ENCODE results near the gene CDKAL1. TPM values are rescaled to one million over a fixed set of nuclear protein-coding genes. Genes with fewer than 3 reads are reported as not detected.

Gene CDKAL1
- total RNA-seq, 1 donor = 20.0 TPM

- DNase-seq (ENCODE audit: low read depth) = no peak
- TF ChIP-seq CTCF (IDR thresholded peaks at IDR 0.05; ENCODE audit: insufficient read depth, low read length) = no peak
- H3K4me3 ChIP-seq (ENCODE audit: low read depth, low read length) = no peak overlapping the region
These were observed 568.4 kb downstream of the CDKAL1 start for GRCh38 chr6:21102624-21103023.

- no peak overlapping the region for H3K4me3 ChIP-seq (ENCODE audit: low read depth, low read length)
- TF ChIP-seq CTCF (IDR thresholded peaks at IDR 0.05; ENCODE audit: insufficient read depth, low read length) = no peak
- DNase-seq (ENCODE audit: low read depth) = no peak
These were observed 569.5 kb downstream of the CDKAL1 start for GRCh38 chr6:21103626-21104224.

- no peak overlapping the region for H3K4me3 ChIP-seq (ENCODE audit: low read depth, low read length)
- TF ChIP-seq CTCF (IDR thresholded peaks at IDR 0.05; ENCODE audit: insufficient read depth, low read length) = no peak
- no peak for DNase-seq (ENCODE audit: low read depth)
These were observed 570.0 kb downstream of the CDKAL1 start for GRCh38 chr6:21104288-21104687.

- H3K4me3 ChIP-seq (ENCODE audit: low read depth, low read length) = no peak overlapping the region
- DNase-seq (ENCODE audit: low read depth) = no peak
- no peak for TF ChIP-seq CTCF (IDR thresholded peaks at IDR 0.05; ENCODE audit: insufficient read depth, low read length)
These were observed 573.5 kb downstream of the CDKAL1 start for GRCh38 chr6:21107796-21108195.

- peak; percentile 85 for DNase-seq (ENCODE audit: low read depth)
- no peak for TF ChIP-seq CTCF (IDR thresholded peaks at IDR 0.05; ENCODE audit: insufficient read depth, low read length)
- H3K4me3 ChIP-seq (ENCODE audit: low read depth, low read length) = no peak overlapping the region
These were observed 575.3 kb downstream of the CDKAL1 start for GRCh38 chr6:21109391-21110178.

GRCh38 chr6:21110684-21111083 lies 576.4 kb downstream of the CDKAL1 start:
- H3K4me3 ChIP-seq (ENCODE audit: low read depth, low read length) = no peak overlapping the region
- no peak for TF ChIP-seq CTCF (IDR thresholded peaks at IDR 0.05; ENCODE audit: insufficient read depth, low read length)
- no peak for DNase-seq (ENCODE audit: low read depth)
